Measurements from ENCODE around the gene MYADM. TPM values are rescaled to one million over a fixed set of nuclear protein-coding genes. Genes with fewer than 3 reads are reported as not detected.

Gene MYADM
- total and polyA plus RNA-seq, 2 of the 13 experiments (the other 11 are each of a cell fraction or from before 2014, with no cell fraction given), result 19.9 to 38.1 TPM

DNA sequence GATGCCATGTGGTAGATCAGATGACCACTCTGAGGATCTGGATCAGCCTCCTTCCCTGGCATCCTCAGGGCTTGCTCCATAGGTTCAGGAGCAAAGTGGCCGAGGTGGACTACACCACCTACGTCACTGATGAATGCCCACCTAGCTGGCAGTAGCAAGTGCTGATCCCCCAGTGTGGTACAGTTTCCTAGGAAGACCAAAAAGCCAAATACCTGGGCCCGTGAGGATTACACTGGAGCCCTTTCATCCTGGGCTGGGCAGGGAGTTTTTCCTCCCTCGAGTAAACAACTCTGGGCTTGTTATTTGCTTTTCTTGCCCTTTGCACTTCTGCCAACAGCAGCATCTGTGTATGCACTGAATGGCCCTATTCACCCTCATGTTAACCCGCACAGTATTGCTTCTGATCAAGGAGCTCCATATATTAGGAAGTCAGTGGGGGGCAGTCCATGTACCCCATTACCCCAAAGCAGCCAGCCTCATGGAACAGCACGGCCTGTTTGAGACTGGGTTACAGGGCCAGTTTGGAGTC, 3.3 kb upstream of the MYADM start (continued):
- TF ChIP-seq HNRNPUL1 (IDR thresholded peaks at IDR 0.05; ENCODE audit: low read depth, low read length), result no peak
- no peak for TF ChIP-seq ZNF674 (CRISPR knock-in tag; IDR thresholded peaks at IDR 0.05; ENCODE audit: low read depth)
- TF ChIP-seq ZNF20 (CRISPR knock-in tag; IDR thresholded peaks at IDR 0.05), result no peak
- TF ChIP-seq HNF4G (IDR thresholded peaks at IDR 0.05; ENCODE audit: borderline replicate concordance, low read depth, low read length), result peak; percentile 99
- peak; percentile 85 for TF ChIP-seq HNF4G (CRISPR knock-in tag; IDR thresholded peaks at IDR 0.05; ENCODE audit: borderline replicate concordance, low read depth)
- TF ChIP-seq, protein P1, sequence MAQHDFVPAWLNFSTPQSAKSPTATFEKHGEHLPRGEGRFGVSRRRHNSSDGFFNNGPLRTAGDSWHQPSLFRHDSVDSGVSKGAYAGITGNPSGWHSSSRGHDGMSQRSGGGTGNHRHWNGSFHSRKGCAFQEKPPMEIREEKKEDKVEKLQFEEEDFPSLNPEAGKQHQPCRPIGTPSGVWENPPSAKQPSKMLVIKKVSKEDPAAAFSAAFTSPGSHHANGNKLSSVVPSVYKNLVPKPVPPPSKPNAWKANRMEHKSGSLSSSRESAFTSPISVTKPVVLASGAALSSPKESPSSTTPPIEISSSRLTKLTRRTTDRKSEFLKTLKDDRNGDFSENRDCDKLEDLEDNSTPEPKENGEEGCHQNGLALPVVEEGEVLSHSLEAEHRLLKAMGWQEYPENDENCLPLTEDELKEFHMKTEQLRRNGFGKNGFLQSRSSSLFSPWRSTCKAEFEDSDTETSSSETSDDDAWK (CRISPR knock-in tag; IDR thresholded peaks at IDR 0.05), result no peak
- TF ChIP-seq, protein P2, sequence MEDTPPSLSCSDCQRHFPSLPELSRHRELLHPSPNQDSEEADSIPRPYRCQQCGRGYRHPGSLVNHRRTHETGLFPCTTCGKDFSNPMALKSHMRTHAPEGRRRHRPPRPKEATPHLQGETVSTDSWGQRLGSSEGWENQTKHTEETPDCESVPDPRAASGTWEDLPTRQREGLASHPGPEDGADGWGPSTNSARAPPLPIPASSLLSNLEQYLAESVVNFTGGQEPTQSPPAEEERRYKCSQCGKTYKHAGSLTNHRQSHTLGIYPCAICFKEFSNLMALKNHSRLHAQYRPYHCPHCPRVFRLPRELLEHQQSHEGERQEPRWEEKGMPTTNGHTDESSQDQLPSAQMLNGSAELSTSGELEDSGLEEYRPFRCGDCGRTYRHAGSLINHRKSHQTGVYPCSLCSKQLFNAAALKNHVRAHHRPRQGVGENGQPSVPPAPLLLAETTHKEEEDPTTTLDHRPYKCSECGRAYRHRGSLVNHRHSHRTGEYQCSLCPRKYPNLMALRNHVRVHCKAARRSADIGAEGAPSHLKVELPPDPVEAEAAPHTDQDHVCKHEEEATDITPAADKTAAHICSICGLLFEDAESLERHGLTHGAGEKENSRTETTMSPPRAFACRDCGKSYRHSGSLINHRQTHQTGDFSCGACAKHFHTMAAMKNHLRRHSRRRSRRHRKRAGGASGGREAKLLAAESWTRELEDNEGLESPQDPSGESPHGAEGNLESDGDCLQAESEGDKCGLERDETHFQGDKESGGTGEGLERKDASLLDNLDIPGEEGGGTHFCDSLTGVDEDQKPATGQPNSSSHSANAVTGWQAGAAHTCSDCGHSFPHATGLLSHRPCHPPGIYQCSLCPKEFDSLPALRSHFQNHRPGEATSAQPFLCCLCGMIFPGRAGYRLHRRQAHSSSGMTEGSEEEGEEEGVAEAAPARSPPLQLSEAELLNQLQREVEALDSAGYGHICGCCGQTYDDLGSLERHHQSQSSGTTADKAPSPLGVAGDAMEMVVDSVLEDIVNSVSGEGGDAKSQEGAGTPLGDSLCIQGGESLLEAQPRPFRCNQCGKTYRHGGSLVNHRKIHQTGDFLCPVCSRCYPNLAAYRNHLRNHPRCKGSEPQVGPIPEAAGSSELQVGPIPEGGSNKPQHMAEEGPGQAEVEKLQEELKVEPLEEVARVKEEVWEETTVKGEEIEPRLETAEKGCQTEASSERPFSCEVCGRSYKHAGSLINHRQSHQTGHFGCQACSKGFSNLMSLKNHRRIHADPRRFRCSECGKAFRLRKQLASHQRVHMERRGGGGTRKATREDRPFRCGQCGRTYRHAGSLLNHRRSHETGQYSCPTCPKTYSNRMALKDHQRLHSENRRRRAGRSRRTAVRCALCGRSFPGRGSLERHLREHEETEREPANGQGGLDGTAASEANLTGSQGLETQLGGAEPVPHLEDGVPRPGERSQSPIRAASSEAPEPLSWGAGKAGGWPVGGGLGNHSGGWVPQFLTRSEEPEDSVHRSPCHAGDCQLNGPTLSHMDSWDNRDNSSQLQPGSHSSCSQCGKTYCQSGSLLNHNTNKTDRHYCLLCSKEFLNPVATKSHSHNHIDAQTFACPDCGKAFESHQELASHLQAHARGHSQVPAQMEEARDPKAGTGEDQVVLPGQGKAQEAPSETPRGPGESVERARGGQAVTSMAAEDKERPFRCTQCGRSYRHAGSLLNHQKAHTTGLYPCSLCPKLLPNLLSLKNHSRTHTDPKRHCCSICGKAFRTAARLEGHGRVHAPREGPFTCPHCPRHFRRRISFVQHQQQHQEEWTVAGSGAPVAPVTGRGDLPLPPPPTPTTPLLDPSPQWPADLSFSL (CRISPR knock-in tag; IDR thresholded peaks at IDR 0.05), result no peak
- TF ChIP-seq ZNF816 (CRISPR knock-in tag; IDR thresholded peaks at IDR 0.05; ENCODE audit: borderline replicate concordance), result 0 out of 2 replicates have a peak, but pooled peaks have one; percentile 34
- TF ChIP-seq, protein P3, sequence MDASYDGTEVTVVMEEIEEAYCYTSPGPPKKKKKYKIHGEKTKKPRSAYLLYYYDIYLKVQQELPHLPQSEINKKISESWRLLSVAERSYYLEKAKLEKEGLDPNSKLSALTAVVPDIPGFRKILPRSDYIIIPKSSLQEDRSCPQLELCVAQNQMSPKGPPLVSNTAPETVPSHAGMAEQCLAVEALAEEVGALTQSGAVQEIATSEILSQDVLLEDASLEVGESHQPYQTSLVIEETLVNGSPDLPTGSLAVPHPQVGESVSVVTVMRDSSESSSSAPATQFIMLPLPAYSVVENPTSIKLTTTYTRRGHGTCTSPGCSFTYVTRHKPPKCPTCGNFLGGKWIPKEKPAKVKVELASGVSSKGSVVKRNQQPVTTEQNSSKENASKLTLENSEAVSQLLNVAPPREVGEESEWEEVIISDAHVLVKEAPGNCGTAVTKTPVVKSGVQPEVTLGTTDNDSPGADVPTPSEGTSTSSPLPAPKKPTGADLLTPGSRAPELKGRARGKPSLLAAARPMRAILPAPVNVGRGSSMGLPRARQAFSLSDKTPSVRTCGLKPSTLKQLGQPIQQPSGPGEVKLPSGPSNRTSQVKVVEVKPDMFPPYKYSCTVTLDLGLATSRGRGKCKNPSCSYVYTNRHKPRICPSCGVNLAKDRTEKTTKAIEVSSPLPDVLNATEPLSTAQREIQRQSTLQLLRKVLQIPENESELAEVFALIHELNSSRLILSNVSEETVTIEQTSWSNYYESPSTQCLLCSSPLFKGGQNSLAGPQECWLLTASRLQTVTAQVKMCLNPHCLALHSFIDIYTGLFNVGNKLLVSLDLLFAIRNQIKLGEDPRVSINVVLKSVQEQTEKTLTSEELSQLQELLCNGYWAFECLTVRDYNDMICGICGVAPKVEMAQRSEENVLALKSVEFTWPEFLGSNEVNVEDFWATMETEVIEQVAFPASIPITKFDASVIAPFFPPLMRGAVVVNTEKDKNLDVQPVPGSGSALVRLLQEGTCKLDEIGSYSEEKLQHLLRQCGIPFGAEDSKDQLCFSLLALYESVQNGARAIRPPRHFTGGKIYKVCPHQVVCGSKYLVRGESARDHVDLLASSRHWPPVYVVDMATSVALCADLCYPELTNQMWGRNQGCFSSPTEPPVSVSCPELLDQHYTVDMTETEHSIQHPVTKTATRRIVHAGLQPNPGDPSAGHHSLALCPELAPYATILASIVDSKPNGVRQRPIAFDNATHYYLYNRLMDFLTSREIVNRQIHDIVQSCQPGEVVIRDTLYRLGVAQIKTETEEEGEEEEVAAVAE (CRISPR knock-in tag; IDR thresholded peaks at IDR 0.05; ENCODE audit: borderline replicate concordance), result peak; percentile 86; the same call in 1 of the 2 replicates
- no peak for TF ChIP-seq ZNF616 (CRISPR knock-in tag; IDR thresholded peaks at IDR 0.05; ENCODE audit: low read depth)
- TF ChIP-seq REXO4 (CRISPR knock-in tag; IDR thresholded peaks at IDR 0.05; ENCODE audit: borderline replicate concordance), result no peak
- TF ChIP-seq ZNF12 (CRISPR knock-in tag; IDR thresholded peaks at IDR 0.05), result peak; percentile 25; the same call in 1 of the 2 replicates
- no peak for TF ChIP-seq CHCHD3 (CRISPR knock-in tag; IDR thresholded peaks at IDR 0.05)
- TF ChIP-seq, protein P4, sequence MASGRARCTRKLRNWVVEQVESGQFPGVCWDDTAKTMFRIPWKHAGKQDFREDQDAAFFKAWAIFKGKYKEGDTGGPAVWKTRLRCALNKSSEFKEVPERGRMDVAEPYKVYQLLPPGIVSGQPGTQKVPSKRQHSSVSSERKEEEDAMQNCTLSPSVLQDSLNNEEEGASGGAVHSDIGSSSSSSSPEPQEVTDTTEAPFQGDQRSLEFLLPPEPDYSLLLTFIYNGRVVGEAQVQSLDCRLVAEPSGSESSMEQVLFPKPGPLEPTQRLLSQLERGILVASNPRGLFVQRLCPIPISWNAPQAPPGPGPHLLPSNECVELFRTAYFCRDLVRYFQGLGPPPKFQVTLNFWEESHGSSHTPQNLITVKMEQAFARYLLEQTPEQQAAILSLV (CRISPR knock-in tag; IDR thresholded peaks at IDR 0.05; ENCODE audit: borderline replicate concordance), result no peak
- TF ChIP-seq, protein P5, sequence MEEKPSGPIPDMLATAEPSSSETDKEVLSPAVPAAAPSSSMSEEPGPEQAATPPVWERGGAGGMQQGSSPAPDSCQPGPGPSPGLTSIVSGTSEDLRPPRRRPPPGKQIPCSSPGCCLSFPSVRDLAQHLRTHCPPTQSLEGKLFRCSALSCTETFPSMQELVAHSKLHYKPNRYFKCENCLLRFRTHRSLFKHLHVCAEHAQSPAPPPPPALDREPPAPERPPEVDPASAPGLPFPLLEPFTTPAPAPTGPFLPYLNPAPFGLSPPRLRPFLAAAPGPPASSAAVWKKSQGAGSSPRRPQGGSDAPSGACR (CRISPR knock-in tag; IDR thresholded peaks at IDR 0.05), result peak; percentile 64; the same call in 1 of the 2 replicates

Data from HepG2 (cell line).